NCI-H2107 treated with DMSO at 0.1 percent for 48 hours (cell line): ENCODE data around the gene ELP4.
"Not testable (repeated sequence)": the region's sequence is repeated elsewhere in the genome, so short reads cannot be mapped to it uniquely, and the experiment has no call there.

Source experiments
- DNase-seq: peaks from one replicate; lab custom pipeline; 2025; ENCODE audit not compliant: unreplicated experiment; lab: John Stamatoyannopoulos, UW

Gene ELP4

GRCh38 chr11:31535479-31535878, 25.9 kb downstream of the ELP4 start:
- DNase-seq, result no peak

DNA sequence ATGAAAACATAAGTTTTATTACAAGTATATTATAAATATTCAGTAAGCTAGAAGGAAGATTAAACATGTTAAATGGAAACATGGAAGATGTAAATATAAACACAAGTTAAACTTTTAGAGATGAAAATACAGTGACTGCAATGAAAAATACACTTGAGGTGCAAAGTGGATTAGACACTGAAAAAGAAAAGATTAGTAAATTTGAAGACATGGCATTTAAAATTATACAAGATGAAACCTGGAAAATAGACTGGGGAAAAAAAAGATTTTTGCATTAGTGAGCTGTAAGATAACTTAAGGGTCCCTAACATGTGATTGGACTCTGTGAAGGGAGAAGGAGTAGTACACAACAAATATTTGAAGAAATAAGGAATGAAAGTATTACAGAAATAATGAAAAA, 33.3 kb downstream of the ELP4 start:
- no peak for DNase-seq

- no peak for DNase-seq
These were observed 46.4 kb downstream of the ELP4 start for GRCh38 chr11:31555938-31556337.

DNA sequence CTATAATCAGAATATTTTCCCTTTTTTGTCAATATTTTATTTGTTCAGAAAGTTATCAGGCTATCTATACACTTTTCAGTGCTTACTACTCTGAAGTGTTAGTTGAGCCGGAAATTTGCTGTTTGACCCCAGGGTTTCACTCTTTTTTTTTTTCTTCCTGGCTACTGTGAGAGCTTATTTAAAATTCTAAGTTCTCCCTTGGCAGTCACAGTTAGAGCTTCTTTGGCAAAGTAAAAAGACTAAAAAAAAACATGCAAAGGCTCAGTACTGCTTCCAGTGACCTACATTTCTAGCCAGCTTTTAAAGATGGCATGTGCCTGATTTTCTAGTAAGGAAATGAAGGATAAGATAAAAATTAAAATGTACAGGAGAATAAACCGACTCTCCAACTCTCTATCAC, 48.4 kb downstream of the ELP4 start:
- DNase-seq, result no peak

- DNase-seq, result no peak
These were observed 51.4 kb downstream of the ELP4 start for GRCh38 chr11:31560842-31561476.

- not testable (repeated sequence) for DNase-seq
These were observed 55.0 kb downstream of the ELP4 start for GRCh38 chr11:31564517-31564916.

DNA sequence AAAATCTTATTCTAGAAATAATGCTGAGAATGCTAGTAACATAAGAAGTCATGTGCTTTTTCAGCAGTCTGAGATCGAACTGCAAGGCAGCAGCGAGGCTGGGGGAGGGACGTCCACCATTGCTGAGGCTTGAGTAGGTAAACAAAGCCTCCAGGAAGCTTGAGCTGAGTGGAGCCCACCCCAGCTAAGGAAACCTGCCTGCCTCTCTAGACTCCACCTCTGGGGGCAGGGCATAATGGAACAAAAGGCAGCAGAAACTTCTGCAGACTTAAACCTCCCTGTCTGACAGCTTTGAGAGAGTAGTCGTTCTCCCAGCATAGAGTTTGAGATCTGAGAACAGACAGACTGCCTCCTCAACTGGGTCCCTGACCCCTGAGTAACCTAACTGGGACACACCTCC, 64.6 kb downstream of the ELP4 start:
- not testable (repeated sequence) for DNase-seq

- not testable (repeated sequence) for DNase-seq
These were observed 66.2 kb downstream of the ELP4 start for GRCh38 chr11:31575764-31576163.

GRCh38 chr11:31579412-31579811, 69.8 kb downstream of the ELP4 start:
- DNase-seq, result not testable (repeated sequence)

DNA sequence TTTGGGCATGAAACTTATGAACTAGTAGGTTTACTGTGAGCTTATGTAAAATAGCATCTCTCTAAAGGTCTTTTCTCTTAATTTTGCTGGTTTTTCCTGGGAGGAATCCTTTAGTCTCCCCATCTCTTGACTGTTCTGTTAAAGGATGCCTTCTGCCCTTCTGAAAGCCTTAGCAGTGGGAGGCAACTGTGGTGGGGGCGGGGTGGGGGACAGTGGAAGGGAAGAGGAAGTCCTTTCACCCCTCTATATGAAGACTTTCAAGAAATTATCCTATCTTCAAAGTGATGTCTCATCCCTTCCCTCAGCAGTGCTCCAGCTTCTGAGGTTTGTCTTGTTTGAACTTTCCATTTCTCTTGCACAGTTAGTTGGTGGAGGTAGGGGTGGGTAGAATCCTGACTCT, 73.1 kb downstream of the ELP4 start:
- no peak for DNase-seq

- DNase-seq, result no peak
These were observed 88.9 kb downstream of the ELP4 start for GRCh38 chr11:31598454-31598853.

DNA sequence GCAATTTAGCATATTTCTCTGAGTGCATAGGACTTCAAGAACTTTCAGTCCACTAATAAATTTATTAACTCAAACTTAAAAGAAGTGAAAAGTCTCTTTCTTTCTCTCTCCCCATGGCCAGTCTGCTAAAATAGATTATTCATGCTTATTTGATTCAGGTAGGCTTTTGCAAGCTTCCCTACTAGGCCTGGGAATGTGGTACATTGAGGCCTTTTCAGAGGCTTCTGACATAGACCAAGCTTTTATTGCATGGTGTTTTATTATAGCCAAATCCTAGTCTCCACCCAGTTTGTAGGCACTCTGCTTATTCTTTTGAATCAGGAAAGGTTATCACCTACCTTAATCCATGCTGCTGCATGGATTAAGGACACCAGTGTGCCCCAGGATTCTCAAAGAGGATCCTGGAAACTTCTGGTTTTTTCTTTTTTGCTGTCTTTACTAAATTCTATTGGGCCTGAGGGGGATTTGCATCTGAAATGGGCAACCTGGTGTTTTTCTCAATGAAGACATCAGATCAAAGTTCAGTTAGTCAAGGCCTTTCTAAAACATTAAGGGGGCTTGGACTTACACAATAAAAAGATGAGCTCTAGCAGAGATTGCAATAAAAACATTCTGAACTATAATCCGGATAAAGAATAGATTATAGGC, 92.2 kb downstream of the ELP4 start:
- DNase-seq, result no peak

- DNase-seq, result no peak
These were observed 97.3 kb downstream of the ELP4 start for GRCh38 chr11:31606893-31607292.

GRCh38 chr11:31607914-31608313, 98.3 kb downstream of the ELP4 start:
- DNase-seq, result no peak

DNA sequence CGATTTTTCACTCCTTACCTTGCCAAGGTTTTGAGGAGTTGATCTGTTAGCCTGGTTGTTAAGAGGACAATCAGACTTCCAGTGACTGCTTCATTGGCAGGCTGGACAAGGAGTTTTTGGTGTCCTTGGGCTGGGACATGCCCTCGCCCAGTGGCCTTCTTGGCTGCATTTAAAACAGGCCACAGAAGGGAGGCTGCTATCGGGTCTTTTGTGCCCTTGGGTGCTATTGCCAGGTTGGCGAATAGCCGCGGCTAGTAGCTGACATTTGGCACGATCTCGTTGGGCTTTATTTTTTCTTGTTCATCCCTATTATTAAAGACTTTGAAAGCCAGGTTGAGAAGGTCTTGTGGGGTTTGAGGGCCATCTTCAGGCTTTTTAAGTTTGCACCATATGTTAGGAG, 99.4 kb downstream of the ELP4 start:
- no peak for DNase-seq

DNA sequence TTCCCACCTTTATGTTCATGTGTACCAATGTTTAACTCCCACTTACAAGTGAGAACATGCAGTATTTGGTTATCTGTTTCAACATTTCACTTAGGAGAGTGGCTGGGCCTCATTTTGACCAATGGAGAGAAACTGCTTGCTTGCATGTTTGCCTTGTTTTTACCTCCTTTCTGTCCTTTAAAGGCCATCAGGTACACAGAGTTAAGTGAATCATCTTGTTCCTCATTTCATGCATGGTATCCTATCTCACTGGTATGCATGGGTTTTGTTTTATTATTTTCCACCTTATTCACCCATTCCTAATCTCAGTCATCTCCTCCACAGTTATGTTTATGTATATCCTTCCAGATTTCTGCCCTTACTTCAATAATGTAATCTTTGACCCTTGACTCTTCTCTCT, 101.0 kb downstream of the ELP4 start:
- DNase-seq, result no peak

DNA sequence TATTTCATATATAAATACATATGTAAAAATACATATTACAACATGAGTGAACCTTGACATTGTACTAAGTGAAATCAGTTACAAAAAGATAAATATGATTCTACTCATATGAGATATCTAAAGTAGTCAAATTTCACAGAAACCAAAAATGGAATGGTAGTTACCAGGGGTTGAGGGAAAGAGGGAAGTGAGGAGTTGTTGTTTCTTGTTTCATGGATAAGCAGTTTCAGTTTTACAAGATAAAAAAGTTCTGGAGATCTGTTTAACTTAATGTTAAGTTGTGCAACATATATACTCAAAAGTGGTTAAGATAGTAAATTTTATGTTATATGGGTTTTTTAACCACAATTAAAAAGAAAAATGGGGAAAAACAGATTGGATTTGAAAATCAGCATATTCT, 107.7 kb downstream of the ELP4 start:
- DNase-seq, result no peak

GRCh38 chr11:31619980-31620379, 110.4 kb downstream of the ELP4 start:
- DNase-seq, result no peak

DNA sequence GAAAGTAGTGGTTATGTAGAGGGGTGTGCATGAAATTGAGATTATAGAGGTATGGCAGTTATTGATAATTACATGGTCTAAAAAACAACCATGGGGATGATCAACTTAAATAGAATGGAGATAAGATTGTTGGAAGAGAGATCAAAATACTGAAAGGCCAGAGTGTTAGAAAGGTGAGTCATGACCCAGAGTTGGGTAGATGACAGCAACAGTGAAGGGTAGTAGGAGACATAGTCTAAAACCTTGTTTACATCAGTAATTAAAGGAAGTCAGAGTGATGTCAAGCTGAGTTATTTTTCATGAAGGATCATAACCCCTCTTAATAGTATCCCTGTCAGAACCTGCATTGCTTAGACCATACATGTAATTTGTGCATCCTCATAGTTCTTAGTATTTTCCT, 110.9 kb downstream of the ELP4 start:
- DNase-seq, result no peak

- no peak for DNase-seq
These were observed 116.3 kb downstream of the ELP4 start for GRCh38 chr11:31625868-31626267.

DNA sequence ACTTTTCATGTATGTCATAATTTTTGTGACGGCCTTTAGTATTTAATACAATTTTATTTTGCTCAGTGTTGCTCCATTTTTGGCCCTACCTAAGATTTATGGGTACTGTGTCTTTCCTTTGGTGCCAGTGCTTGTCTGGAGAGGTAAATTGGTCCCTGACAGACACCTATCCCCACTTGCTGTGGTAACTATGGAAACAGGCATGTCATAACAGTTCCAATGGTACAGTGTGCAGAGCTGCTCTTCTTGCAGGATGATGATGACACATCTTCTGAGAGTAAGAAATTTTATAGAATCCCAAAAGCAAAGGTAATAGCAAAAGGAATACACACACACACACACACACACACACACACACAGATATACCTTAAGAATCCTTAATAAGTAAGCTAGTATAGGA, 118.5 kb downstream of the ELP4 start:
- DNase-seq, result no peak

DNA sequence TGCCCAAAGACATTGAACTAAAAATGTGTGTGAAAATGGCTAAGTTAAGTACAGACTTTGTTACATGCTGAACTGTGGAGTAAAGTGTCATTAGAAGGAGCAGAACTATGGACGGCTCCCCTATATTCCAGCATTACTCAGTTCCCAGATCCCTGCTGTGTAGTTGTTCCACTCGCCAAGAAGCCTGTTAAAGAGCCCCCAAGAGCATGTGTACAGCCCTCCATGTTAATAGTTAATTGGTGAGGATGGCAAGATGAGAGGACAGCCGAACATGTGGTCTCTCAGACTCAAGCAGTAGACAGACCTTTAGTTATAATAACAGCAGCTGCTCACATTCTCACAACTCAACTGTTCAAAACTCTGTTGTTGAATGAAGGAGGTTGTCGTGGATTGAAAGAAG, 127.4 kb downstream of the ELP4 start:
- DNase-seq, result no peak

DNA sequence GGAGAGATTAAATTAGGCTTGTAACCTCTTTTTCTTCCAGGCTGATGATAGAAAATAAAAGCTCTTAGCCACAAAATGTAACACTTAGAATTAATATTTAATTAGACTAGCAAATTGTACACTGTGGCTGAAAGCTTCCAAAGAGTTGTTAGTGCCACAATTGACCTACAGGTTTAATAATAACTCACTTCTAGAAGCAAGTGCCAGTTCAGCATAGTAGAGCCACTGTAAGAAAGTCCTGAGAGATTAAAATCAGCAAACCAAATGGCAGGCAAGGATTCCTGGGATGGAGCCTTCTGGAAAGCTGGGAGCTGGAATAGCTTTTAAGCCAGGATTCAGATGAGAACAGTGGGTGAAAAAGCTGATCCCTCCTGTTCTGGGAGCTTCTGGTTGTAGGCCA, 131.0 kb downstream of the ELP4 start:
- no peak for DNase-seq
